PC-9 (cell line): ENCODE data around the gene KIAA1191. TPM values are rescaled to one million over a fixed set of nuclear protein-coding genes. Genes with fewer than 3 reads are reported as not detected.
"Not testable (repeated sequence)": the region's sequence is repeated elsewhere in the genome, so short reads cannot be mapped to it uniquely, and the experiment has no call there.

Experiments
- BruUV-seq: library from RNA; stranded (reverse); fragments of 400-500 nt; replicated peaks from 2 replicates; lab custom pipeline; 2021; lab: Mats Ljungman, UMichigan
- CTCF ChIA-PET: fragments of 300-600 bp; sonication (Branson Sonifier 250); formaldehyde crosslinking; loops from one replicate; lab custom pipeline; 2022; ENCODE audit warnings: antibody characterized with exemption; lab: Charles Lee
- POLR2A ChIA-PET: fragments of 300-600 bp; sonication (Branson Sonifier 250); formaldehyde crosslinking; loops from one replicate; lab custom pipeline; 2022; ENCODE audit warnings: antibody characterized with exemption; ENCODE audit not compliant: unreplicated experiment; lab: Charles Lee
- DNase-seq, 2 experiments: peaks; one replicate each; pipeline versions ENCODE4 v3.0.0 to v3.0.0-alpha.2; 2015 to 2022; ENCODE audit warnings: mixed read lengths in 1 of 2
- H2AFZ ChIP-seq: fragments of 200-600 bp; sonication (generic); 2 replicates; pipeline ENCODE4 v1.8.1; 2017; ENCODE audit warnings: antibody characterized with exemption
- H3F3A ChIP-seq: fragments of 200-600 bp; sonication (generic); 2 replicates; pipeline ENCODE4 v1.8.1; 2017; ENCODE audit warnings: antibody characterized with exemption, mild to moderate bottlenecking, low read depth; ENCODE audit not compliant: insufficient read depth
- H3K27ac ChIP-seq: fragments of 200-600 bp; sonication (generic); 2 replicates; pipeline ENCODE4 v1.6.1; 2016; ENCODE audit warnings: mixed run types
- H3K27me3 ChIP-seq: fragments of 200-600 bp; sonication (generic); 2 replicates; pipeline ENCODE4 v1.6.1; 2016; ENCODE audit warnings: low read depth, mixed run types; ENCODE audit not compliant: insufficient read depth
- H3K36me3 ChIP-seq: fragments of 200-600 bp; sonication (generic); 2 replicates; pipeline ENCODE4 v1.6.1; 2016; ENCODE audit warnings: low read depth, mixed run types
- H3K4me1 ChIP-seq: fragments of 200-600 bp; sonication (generic); replicated peaks from 2 replicates; pipeline ENCODE4 v1.6.1; 2016; ENCODE audit warnings: mixed run types; ENCODE audit not compliant: insufficient read depth
- H3K4me2 ChIP-seq: fragments of 200-600 bp; sonication (generic); 2 replicates; pipeline ENCODE4 v1.6.1; 2017; ENCODE audit warnings: mixed run types
- H3K4me3 ChIP-seq: fragments of 200-600 bp; sonication (generic); 2 replicates; pipeline ENCODE4 v1.6.1; 2016; ENCODE audit warnings: mixed run types
- H3K79me2 ChIP-seq: fragments of 200-600 bp; sonication (generic); 2 replicates; pipeline ENCODE4 v1.6.1; 2017; ENCODE audit warnings: low read depth, mixed run types
- H3K9me2 ChIP-seq: fragments of 200-600 bp; sonication (generic); 2 replicates; pipeline ENCODE4 v1.8.1; 2017; ENCODE audit warnings: mild to moderate bottlenecking; ENCODE audit not compliant: insufficient read depth
- H3K9me3 ChIP-seq: fragments of 200-600 bp; sonication (generic); 2 replicates; pipeline ENCODE4 v1.8.1; 2016; ENCODE audit warnings: low read depth; ENCODE audit not compliant: insufficient read depth
- H4K20me1 ChIP-seq: fragments of 200-600 bp; sonication (generic); 2 replicates; pipeline ENCODE4 v1.8.1; 2017; ENCODE audit not compliant: insufficient read depth
- EZH2 ChIP-seq: fragments of 200-600 bp; sonication (generic); IDR thresholded peaks from 2 replicates; pipeline ENCODE4 v1.8.0; 2017; ENCODE audit warnings: antibody characterized with exemption, low read depth
- intact Hi-C: fragments of 100-400 bp; cut with micrococcal nuclease; formaldehyde crosslinking; loops from one replicate; pipeline ENCODE4 v1.10.0; 2022; ENCODE audit not compliant: unreplicated experiment
- microRNA-seq: library from miRNA; unstranded; fragments of <30 nt; microRNA quantifications from one replicate; pipeline ENCODE4 v1.2.0, GENCODE V29; 2021; ENCODE audit warnings: borderline number of aligned reads, borderline replicate concordance
- total RNA-seq: library from RNA; stranded (reverse); gene quantifications from 2 replicates; pipeline ENCODE4 v1.2.3, GENCODE V29; 2021
- TF ChIP-seq, protein P1 (sequence below): fragments of 200-600 bp; sonication (generic); conservative IDR thresholded peaks from 2 replicates; pipeline ENCODE4 v1.6.1; 2017; ENCODE audit warnings: mixed run types, antibody characterized with exemption, mild to moderate bottlenecking, moderate library complexity

KIAA1191 gene
- total RNA-seq, 1 experiment from 2014 or later: 115 TPM

DNA sequence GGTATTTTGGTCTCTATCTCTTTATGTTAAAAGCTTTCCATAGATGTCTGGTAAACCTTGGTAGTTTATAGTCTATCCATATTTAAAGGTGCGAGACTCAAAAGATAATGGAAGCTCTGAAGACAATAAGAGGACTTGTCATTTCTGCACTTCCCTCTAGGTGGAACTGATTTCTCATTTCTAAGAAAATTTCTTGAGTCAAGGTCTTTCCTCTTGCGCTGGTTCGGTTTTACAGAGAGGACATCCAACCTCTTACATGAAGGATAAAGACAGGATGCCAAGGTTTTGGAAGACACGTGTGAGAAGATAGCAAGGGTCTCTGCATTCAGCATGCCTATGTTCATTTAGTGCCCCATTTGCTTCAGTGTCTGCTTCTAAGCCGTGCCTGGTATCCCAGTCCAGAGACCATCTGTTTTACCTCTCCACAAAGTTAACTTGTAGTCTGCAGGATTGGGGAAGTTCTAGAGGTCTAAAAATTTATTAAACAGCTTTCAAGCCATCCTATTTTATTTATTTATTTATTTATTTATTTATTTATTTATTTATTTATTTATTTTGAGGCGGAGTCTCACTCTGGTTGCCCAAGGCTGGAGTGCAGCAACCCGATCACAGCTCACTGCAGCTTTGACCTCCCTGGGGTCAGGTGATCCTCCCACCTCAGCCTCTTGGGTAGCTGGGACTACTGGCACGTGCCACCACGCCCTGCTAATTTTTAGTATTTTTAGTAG is 41.6 kb downstream of the KIAA1191 start:
- Histone ChIP-seq H3K27me3 (no peaks in the 10 kb centered on the region), H2AFZ (no peak overlapping the region), H3K4me1 (no peaks in the 10 kb centered on the region), H3K4me3 (no peak overlapping the region), H3K27ac (no peak overlapping the region), H3K9me3 (no peaks in the 10 kb centered on the region), H3K79me2 (no peaks in the 10 kb centered on the region), H3K36me3 (0 out of 2 replicates have a peak, but pooled peaks cover 5% of the 10 kb centered on the region), H3F3A (no peaks in the 10 kb centered on the region), H4K20me1 (no peaks in the 10 kb centered on the region; the same call in 1 of the 2 replicates), H3K4me2 (no peak overlapping the region), H3K9me2 (no peaks in the 10 kb centered on the region)
- ChIA-PET CTCF (no interaction called here), POLR2A (no interaction called here)
- no peak for DNase-seq
- intact Hi-C loops: no loop called here
- TF ChIP-seq, protein P1, sequence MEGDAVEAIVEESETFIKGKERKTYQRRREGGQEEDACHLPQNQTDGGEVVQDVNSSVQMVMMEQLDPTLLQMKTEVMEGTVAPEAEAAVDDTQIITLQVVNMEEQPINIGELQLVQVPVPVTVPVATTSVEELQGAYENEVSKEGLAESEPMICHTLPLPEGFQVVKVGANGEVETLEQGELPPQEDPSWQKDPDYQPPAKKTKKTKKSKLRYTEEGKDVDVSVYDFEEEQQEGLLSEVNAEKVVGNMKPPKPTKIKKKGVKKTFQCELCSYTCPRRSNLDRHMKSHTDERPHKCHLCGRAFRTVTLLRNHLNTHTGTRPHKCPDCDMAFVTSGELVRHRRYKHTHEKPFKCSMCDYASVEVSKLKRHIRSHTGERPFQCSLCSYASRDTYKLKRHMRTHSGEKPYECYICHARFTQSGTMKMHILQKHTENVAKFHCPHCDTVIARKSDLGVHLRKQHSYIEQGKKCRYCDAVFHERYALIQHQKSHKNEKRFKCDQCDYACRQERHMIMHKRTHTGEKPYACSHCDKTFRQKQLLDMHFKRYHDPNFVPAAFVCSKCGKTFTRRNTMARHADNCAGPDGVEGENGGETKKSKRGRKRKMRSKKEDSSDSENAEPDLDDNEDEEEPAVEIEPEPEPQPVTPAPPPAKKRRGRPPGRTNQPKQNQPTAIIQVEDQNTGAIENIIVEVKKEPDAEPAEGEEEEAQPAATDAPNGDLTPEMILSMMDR: 0 out of 2 replicates have a peak, but pooled peaks have one; percentile 36
- no peak for TF ChIP-seq EZH2
- no TSS peak for BruUV-seq

DNA sequence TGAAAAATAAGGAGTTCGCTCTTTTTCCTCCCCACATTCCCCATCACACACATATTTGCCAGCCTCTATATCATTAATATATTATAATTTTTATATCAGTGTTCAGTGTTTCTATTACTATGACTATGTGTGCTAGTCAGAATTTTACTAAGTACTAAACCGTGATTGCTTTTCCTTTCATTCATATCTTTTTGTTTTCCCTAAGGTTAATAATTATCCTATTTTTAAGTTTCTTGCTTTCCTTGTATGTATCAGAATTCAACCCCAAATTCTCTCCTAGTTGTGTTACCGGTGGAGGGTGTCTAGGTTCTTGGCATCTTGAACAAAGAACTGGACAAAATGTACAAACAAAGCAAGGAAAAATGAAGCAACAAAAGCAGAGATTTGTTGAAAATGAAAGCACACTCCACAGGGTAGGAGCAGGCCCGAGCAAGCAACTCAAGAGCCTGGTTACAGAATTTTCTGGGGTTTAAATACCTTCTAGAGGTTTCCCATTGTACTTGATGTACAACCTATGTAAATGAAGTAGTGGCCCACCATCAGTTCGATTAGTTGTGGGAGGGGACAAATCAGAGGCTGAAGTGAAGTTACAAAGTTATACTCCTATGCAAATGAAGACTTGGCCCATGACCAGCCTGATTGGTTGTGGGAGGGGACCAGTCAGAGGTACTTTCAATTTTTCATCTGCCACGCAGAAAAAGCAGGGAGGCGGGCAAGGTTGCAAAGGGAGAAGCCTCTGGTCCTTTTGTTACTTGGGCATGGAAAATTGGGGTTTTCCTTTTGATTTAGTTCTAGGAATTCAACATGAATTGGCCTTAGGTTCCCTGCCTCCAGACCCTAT is 43.8 kb downstream of the KIAA1191 start:
- H3K79me2 ChIP-seq: no peaks in the 10 kb centered on the region
- no peaks in the 10 kb centered on the region; the same call in 1 of the 2 replicates for H3K36me3 ChIP-seq
- no peak overlapping the region for H3K4me2 ChIP-seq
- H3K9me3 ChIP-seq: no peaks in the 10 kb centered on the region
- no peak overlapping the region for H3K4me3 ChIP-seq
- no peaks in the 10 kb centered on the region for H3K4me1 ChIP-seq
- no peaks in the 10 kb centered on the region for H3F3A ChIP-seq
- no TSS peak for BruUV-seq
- no peaks in the 10 kb centered on the region for H3K9me2 ChIP-seq
- no peak overlapping the region for H2AFZ ChIP-seq
- no peaks in the 10 kb centered on the region; the same call in 1 of the 2 replicates for H4K20me1 ChIP-seq
- ChIA-PET POLR2A (no interaction called here), CTCF (no interaction called here)
- TF ChIP-seq EZH2: no peak
- TF ChIP-seq, protein P1: no peak
- no peaks in the 10 kb centered on the region for H3K27me3 ChIP-seq
- H3K27ac ChIP-seq: no peak overlapping the region
- intact Hi-C loops: no loop called here
- no peak for DNase-seq

DNA sequence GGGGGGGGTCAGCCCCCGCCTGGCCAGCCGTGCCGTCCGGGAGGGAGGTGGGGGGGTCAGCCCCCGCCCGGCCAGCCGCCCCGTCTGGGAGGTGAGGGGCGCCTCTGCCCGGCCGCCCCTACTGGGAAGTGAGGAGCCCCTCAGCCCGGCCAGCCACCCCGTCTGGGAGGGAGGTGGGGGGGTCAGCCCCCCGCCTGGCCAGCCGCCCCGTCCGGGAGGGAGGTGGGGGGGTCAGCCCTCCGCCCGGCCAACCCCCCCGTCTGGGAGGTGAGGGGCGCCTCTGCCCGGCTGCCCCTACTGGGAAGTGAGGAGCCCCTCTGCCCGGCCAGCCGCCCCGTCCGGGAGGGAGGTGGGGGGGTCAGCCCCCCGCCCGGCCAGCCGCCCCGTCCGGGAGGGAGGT is 56.2 kb downstream of the KIAA1191 start:
- H3K9me2 ChIP-seq, DNase-seq, BruUV-seq, H3K9me3 ChIP-seq, H3K4me2 ChIP-seq, H3K79me2 ChIP-seq, CTCF ChIA-PET, H3K27me3 ChIP-seq, H2AFZ ChIP-seq, POLR2A ChIA-PET, H3F3A ChIP-seq, H3K4me3 ChIP-seq, H3K36me3 ChIP-seq, H4K20me1 ChIP-seq, H3K27ac ChIP-seq, intact Hi-C loops, H3K4me1 ChIP-seq: not testable (repeated sequence)

Small RNA genes lying within 50 kb of the gene (microRNA-seq; reads per million reads assigned to microRNA genes)
- not detected for gene MIR1271

Other genes starting within 250 kb of the KIAA1191 start
- gene SIMC1, start 123.3 kb downstream of the KIAA1191 start, total RNA-seq: 6.5 and 7.3 TPM in 2 replicates
- gene ARL10, start 3.7 kb upstream of the KIAA1191 start, total RNA-seq: 0.85 and 1.2 TPM in 2 replicates
- gene NOP16, start 26.8 kb upstream of the KIAA1191 start, total RNA-seq: 31.5 and 35.8 TPM in 2 replicates
- gene HIGD2A, start 27.0 kb upstream of the KIAA1191 start, total RNA-seq: 133 and 149 TPM in 2 replicates
- gene CLTB, start 54.8 kb upstream of the KIAA1191 start, total RNA-seq: 123 and 126 TPM in 2 replicates
- 41.2 and 59.7 TPM in 2 replicates for gene FAF2, start 86.6 kb upstream of the KIAA1191 start, total RNA-seq
- gene RNF44, start 175.6 kb upstream of the KIAA1191 start, total RNA-seq: 87.4 and 94.2 TPM in 2 replicates
- not detected in 2 replicates for gene CDHR2, start 187.6 kb upstream of the KIAA1191 start, total RNA-seq
- gene GPRIN1, start 248.4 kb upstream of the KIAA1191 start, total RNA-seq: 7.2 and 11.0 TPM in 2 replicates